A549 treated with RU486 at 1 μM for 4 hours (cell line): ENCODE measurements around the gene CBX4. TPM values are rescaled to one million over a fixed set of nuclear protein-coding genes. Genes with fewer than 3 reads are reported as not detected.

Source experiments
- total RNA-seq: library from RNA; stranded (reverse); fragments of 200-300 nt; extraction: Qiagen RNA extraction; gene quantifications from 5 replicates; pipeline ENCODE4 v1.2.3, GENCODE V29; 2022; ENCODE audit warnings: low read depth

Gene CBX4
- total RNA-seq, result 23.4 to 38.1 TPM (median 34.2 TPM) in 5 replicates

DNA sequence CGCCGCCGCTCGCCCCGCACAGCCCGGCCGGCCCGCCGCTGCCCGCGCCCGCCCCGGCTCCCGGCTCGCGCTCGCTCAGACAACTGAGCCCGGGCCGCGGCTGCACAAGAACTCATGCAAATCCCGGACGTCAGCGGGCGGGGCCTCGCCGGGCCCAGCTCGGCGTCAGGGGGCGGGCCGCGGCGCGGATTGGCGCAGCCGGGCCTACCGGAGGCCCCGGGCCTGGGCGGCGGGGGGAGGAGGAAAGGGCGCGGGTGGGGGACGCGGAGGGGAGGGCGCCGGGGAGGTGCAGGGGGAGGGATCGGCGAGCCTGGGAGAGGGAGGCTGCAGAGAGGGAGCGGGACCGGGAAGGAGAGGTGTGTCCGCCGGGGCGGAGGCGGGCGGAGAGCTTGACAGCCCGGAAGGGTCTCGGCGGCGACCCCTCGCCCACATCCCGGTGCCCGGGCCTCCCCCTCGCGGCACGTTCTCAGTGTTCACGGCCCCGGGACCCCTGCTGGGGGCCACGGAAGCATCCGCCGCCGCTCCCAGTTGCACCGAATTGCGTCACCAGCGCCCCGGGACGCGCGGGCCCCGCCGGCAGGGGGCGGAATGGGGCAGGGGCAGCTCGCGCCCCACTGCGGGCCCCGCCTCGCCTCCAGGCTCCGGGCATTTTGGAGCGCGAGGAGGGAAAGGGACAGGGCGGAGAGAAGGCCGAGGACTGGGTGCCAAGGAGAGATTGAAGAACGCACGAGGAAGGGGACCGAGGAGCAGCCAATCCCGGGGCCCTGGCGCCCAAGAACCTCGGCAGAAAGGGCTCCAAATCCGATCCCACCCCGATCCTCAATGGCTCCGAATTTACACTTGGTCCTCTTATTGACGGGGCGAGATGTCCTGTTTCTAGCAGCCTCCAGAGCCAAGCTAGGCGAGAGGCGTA, at the start of gene CBX4:
Gene CBX4 (minus strand): TSS at position 85 of the 913 bp plus-strand sequence. CDS start 189 bp downstream, outside the sequence.

DNA sequence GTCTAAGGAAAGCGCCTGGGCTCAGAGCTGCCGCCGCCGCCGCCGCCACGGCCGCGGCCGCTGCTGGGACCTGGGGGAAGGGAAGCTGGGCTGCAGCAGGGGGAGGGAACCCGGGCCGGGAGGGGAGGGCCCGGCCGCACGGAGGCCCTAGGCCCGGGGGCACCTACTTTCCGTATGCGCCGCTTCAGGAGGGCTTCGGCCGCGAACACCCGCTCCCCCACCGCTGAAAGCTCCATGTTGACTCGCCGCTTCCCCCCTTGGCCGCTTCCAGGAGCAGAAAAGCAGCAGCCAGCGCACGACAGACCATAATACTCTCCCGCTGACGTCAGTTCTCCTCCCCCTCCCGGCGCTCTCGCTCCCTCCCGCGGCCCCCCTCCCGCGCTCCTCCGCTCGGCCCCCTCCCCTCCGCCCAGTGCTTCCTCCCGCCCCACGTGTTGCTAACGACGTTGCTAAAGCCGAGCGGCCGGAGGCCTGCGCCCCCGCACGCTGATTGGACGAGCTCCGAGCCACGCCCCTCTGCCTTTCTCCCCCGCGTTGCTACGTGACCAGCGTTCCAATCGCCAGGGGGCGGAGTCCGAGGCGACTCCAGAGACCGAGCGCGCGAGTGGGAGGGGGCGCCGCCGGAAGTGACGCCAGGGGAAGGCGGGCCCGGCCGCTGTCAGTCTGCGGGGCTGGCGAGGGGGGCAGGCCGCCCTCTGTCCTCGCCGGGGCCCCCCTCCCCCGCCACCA, 42.3 kb downstream of the CBX4 start, which contains the start of gene CBX8:
Gene CBX8 (minus strand): TSS at position 315 of the 729 bp plus-strand sequence. CDS start 79 bp downstream, at position 236.

Other genes with a start within 250 kb of the CBX4 start
- 3.2 to 5.0 TPM (median 4.6 TPM) in 5 replicates for gene RBFOX3, start 228.4 kb downstream of the CBX4 start, total RNA-seq
- gene ENPP7, start 108.5 kb downstream of the CBX4 start, total RNA-seq, result not detected in 5 replicates
- 13.7 to 19.2 TPM (median 17.2 TPM) in 5 replicates for gene CBX2, start 61.3 kb downstream of the CBX4 start, total RNA-seq
- 13.1 to 22.3 TPM (median 20.3 TPM) in 5 replicates for gene CBX8, start 42.4 kb downstream of the CBX4 start, total RNA-seq
- 5.9 to 9.9 TPM (median 8.8 TPM) in 5 replicates for gene TBC1D16, start 196.4 kb upstream of the CBX4 start, total RNA-seq
- 4.7 to 6.9 TPM (median 5.9 TPM) in 5 replicates for gene CCDC40, start 197.2 kb upstream of the CBX4 start, total RNA-seq